ENCODE measurements around the gene AUTS2. TPM values are rescaled to one million over a fixed set of nuclear protein-coding genes. Genes with fewer than 3 reads are reported as not detected.

The AUTS2 gene
- total RNA-seq, 1 experiment from 2014 or later = 256 TPM

DNA sequence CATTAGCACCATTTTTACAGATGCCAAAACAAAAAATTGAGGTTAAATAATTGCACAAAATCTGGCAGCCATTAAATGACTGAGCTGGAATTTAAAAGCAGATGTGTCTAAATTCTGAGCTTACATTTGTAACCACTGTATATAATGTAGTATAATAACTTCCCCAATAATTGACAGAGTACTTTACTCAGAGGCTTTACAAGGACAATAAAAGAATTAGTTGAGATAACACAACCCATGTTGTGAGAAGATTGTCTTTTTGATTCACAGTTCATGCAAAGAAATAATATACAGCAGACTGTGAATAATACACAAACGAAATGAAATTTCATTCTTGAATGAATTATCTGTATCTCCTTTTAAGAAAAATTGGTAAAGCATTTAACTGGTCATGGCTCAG lies 417.1 kb downstream of the AUTS2 start:
- Mint-ChIP-seq H3K4me3 (no peak overlapping the region), H3K36me3 (ENCODE audit: insufficient read depth in 1 of 3, low read depth in 3 of 3) (no peaks in the 10 kb centered on the region), H3K4me1 (peaks cover 21 to 34% of the 10 kb centered on the region in 2 experiments), H3K27me3 (ENCODE audit: low read depth) (no peaks in the 10 kb centered on the region), H3K27ac (no peak overlapping the region), H3K9me3 (no peaks in the 10 kb centered on the region)
- TF ChIP-seq, protein P1, sequence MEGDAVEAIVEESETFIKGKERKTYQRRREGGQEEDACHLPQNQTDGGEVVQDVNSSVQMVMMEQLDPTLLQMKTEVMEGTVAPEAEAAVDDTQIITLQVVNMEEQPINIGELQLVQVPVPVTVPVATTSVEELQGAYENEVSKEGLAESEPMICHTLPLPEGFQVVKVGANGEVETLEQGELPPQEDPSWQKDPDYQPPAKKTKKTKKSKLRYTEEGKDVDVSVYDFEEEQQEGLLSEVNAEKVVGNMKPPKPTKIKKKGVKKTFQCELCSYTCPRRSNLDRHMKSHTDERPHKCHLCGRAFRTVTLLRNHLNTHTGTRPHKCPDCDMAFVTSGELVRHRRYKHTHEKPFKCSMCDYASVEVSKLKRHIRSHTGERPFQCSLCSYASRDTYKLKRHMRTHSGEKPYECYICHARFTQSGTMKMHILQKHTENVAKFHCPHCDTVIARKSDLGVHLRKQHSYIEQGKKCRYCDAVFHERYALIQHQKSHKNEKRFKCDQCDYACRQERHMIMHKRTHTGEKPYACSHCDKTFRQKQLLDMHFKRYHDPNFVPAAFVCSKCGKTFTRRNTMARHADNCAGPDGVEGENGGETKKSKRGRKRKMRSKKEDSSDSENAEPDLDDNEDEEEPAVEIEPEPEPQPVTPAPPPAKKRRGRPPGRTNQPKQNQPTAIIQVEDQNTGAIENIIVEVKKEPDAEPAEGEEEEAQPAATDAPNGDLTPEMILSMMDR (conservative IDR thresholded peaks at IDR 0.05) = no peak
- peaks cover 6% of the 10 kb centered on the region; the same call in 1 of the 2 replicates for H3K4me1 ChIP-seq (ENCODE audit: insufficient read depth, low read length)
- no peak overlapping the region for H2BK5ac ChIP-seq (ENCODE audit: insufficient read length, low read length)
- no CpG with 5 or more reads among the region's 1 CpG for WGBS (ENCODE audit: extremely low coverage, insufficient read length, low lambda C conversion rate)
- H3K27me3 ChIP-seq (ENCODE audit: insufficient read depth, low read length) = no peaks in the 10 kb centered on the region
- H3K9me3 ChIP-seq (ENCODE audit: control insufficient read depth, low read depth, low read length) = no peaks in the 10 kb centered on the region
- DNase-seq = no peak
- no peak overlapping the region for H3K27ac ChIP-seq (ENCODE audit: insufficient read length, low read depth, low read length)
- H2BK15ac ChIP-seq (ENCODE audit: low read depth, low read length) = no peak overlapping the region
- no peaks in the 10 kb centered on the region for H3K79me2 ChIP-seq (ENCODE audit: insufficient read depth, low read length)
- no peaks in the 10 kb centered on the region for H4K20me1 ChIP-seq (ENCODE audit: control insufficient read depth, insufficient read depth, insufficient read length)
- H2AK5ac ChIP-seq (ENCODE audit: insufficient read length, low read length) = no peak overlapping the region
- no peak overlapping the region for H3K4ac ChIP-seq (ENCODE audit: low read depth, low read length)
- H2BK12ac ChIP-seq (ENCODE audit: insufficient read length, low read depth, low read length) = no peak overlapping the region
- no peak overlapping the region for H3K9ac ChIP-seq (ENCODE audit: extremely low read depth, insufficient read length, low read length)
- H3K23ac ChIP-seq (ENCODE audit: insufficient read length, low read depth, low read length) = no peak overlapping the region
- H4K91ac ChIP-seq (ENCODE audit: insufficient read length, low read depth, low read length) = no peak overlapping the region
- no peak overlapping the region for H2BK20ac ChIP-seq (ENCODE audit: low read depth, low read length, poor library complexity, severe bottlenecking)
- H3K14ac ChIP-seq (ENCODE audit: insufficient read depth, low read length) = no peak overlapping the region
- H3K79me1 ChIP-seq (ENCODE audit: insufficient read depth, low read depth, low read length, poor library complexity, severe bottlenecking) = no peaks in the 10 kb centered on the region
- no peak overlapping the region for H3K56ac ChIP-seq (ENCODE audit: insufficient read length, low read depth, low read length)
- H4K8ac ChIP-seq (replicated peaks; ENCODE audit: insufficient read length, low read depth, low read length) = no peak overlapping the region
- H4K5ac ChIP-seq (ENCODE audit: insufficient read length, low read depth, low read length) = no peak overlapping the region
- H3K18ac ChIP-seq (ENCODE audit: insufficient read length, low read depth, low read length) = no peak overlapping the region
- no peak overlapping the region for H3K4me2 ChIP-seq (ENCODE audit: insufficient read depth, insufficient read length, low read length)
- H2BK120ac ChIP-seq (ENCODE audit: low read depth, low read length, poor library complexity, severe bottlenecking) = no peak overlapping the region
- no peaks in the 10 kb centered on the region for H3K23me2 ChIP-seq (ENCODE audit: insufficient read length, low read depth, low read length, poor library complexity, severe bottlenecking)
- H2AFZ ChIP-seq (ENCODE audit: low read length) = no peak overlapping the region
- H3T11ph ChIP-seq (ENCODE audit: low read length) = no peak overlapping the region

All from H9 (cell line).